Measurements from ENCODE around the gene SPIC. TPM values are rescaled to one million over a fixed set of nuclear protein-coding genes. Genes with fewer than 3 reads are reported as not detected.
"Not testable (repeated sequence)": the region's sequence is repeated elsewhere in the genome, so short reads cannot be mapped to it uniquely, and the experiment has no call there.

SPIC gene
- total RNA-seq (2014; rRNA removed; shearing (Covaris generic); ENCODE audit: low replicate concordance), result not detected in 2 replicates

- H3K4me3 ChIP-seq, result no peak within 1 kb of the TSS
- no peaks in the 10 kb centered on the region for H3K9me3 ChIP-seq
- no peaks in the 10 kb centered on the region for H3K27me3 ChIP-seq
- H3K36me3 ChIP-seq, result no peaks in the 10 kb centered on the region
- DNase-seq, result no peak
These were observed at the start of gene SPIC for GRCh38 chr12:101474711-101475386. SPIC (plus strand) TSS chr12:101475336; CDS start chr12:101476905, 1,569 bp downstream.

GRCh38 chr12:101430456-101430855, 44.7 kb upstream of the SPIC start:
- Histone ChIP-seq H3K9me3 (no peaks in the 10 kb centered on the region), H3K36me3 (no peaks in the 10 kb centered on the region), H3K27me3 (no peaks in the 10 kb centered on the region), H3K4me3 (no peak overlapping the region)
- no peak for DNase-seq

- no peaks in the 10 kb centered on the region for H3K36me3 ChIP-seq
- no peak overlapping the region for H3K4me3 ChIP-seq
- no peak for DNase-seq
- H3K27me3 ChIP-seq, result no peaks in the 10 kb centered on the region
- H3K9me3 ChIP-seq, result no peaks in the 10 kb centered on the region
These were observed 39.0 kb upstream of the SPIC start for GRCh38 chr12:101436136-101436535.

- H3K36me3 ChIP-seq, result no peaks in the 10 kb centered on the region
- H3K9me3 ChIP-seq, result no peaks in the 10 kb centered on the region
- DNase-seq, result no peak
- no peak overlapping the region for H3K4me3 ChIP-seq
- no peaks in the 10 kb centered on the region for H3K27me3 ChIP-seq
These were observed 35.9 kb upstream of the SPIC start for GRCh38 chr12:101439236-101439635.

- Histone ChIP-seq H3K27me3 (no peaks in the 10 kb centered on the region), H3K4me3 (no peak overlapping the region), H3K9me3 (no peaks in the 10 kb centered on the region), H3K36me3 (no peaks in the 10 kb centered on the region)
- DNase-seq, result no peak
These were observed 33.5 kb upstream of the SPIC start for GRCh38 chr12:101441461-101442224.

- H3K27me3 ChIP-seq, result no peaks in the 10 kb centered on the region
- no peaks in the 10 kb centered on the region for H3K36me3 ChIP-seq
- H3K9me3 ChIP-seq, result no peaks in the 10 kb centered on the region
- no peak for DNase-seq
- H3K4me3 ChIP-seq, result no peak overlapping the region
These were observed 19.5 kb upstream of the SPIC start for GRCh38 chr12:101455685-101456084.

- peak; percentile 84 for DNase-seq
These were observed 15.3 kb upstream of the SPIC start for GRCh38 chr12:101459642-101460346.

GRCh38 chr12:101468948-101469347, 6.2 kb upstream of the SPIC start:
- H3K4me3 ChIP-seq, result no peak overlapping the region
- DNase-seq, result no peak
- no peaks in the 10 kb centered on the region for H3K36me3 ChIP-seq
- no peaks in the 10 kb centered on the region for H3K27me3 ChIP-seq
- no peaks in the 10 kb centered on the region for H3K9me3 ChIP-seq

More at GRCh38 chr12:101459642-101460346, 15.3 kb upstream of the SPIC start:
- no peaks in the 10 kb centered on the region for H3K27me3 ChIP-seq
- no peaks in the 10 kb centered on the region for H3K9me3 ChIP-seq
- no peak overlapping the region for H3K4me3 ChIP-seq
- H3K36me3 ChIP-seq, result no peaks in the 10 kb centered on the region

GRCh38 chr12:101470939-101471338, 4.2 kb upstream of the SPIC start:
- no peak for DNase-seq
- Histone ChIP-seq H3K36me3 (no peaks in the 10 kb centered on the region), H3K9me3 (no peaks in the 10 kb centered on the region), H3K4me3 (no peak overlapping the region), H3K27me3 (no peaks in the 10 kb centered on the region)

- not testable (repeated sequence) for H3K4me3 ChIP-seq, DNase-seq, H3K9me3 ChIP-seq, H3K36me3 ChIP-seq, H3K27me3 ChIP-seq
These were observed 3.3 kb upstream of the SPIC start for GRCh38 chr12:101471878-101472277.

- no peaks in the 10 kb centered on the region for H3K9me3 ChIP-seq
- H3K27me3 ChIP-seq, result no peaks in the 10 kb centered on the region
- no peaks in the 10 kb centered on the region for H3K36me3 ChIP-seq
- no peak for DNase-seq
- no peak overlapping the region for H3K4me3 ChIP-seq
These were observed 888 bp upstream of the SPIC start for GRCh38 chr12:101474248-101474647.

- Histone ChIP-seq H3K9me3 (no peaks in the 10 kb centered on the region), H3K36me3 (no peaks in the 10 kb centered on the region), H3K4me3 (no peak overlapping the region), H3K27me3 (no peaks in the 10 kb centered on the region)
- DNase-seq, result no peak
These were observed 692 bp downstream of the SPIC start for GRCh38 chr12:101475751-101476305.

- H3K4me3 ChIP-seq, result no peak overlapping the region
- no peaks in the 10 kb centered on the region for H3K9me3 ChIP-seq
- no peaks in the 10 kb centered on the region for H3K27me3 ChIP-seq
- no peak for DNase-seq
- H3K36me3 ChIP-seq, result no peaks in the 10 kb centered on the region
These were observed 5.7 kb downstream of the SPIC start for GRCh38 chr12:101480849-101481248.

GRCh38 chr12:101485021-101485420, 9.9 kb downstream of the SPIC start:
- Histone ChIP-seq H3K4me3 (no peak overlapping the region), H3K36me3 (no peaks in the 10 kb centered on the region), H3K27me3 (no peaks in the 10 kb centered on the region), H3K9me3 (no peaks in the 10 kb centered on the region)
- DNase-seq, result no peak

GRCh38 chr12:101488469-101488868, 13.3 kb downstream of the SPIC start:
- Histone ChIP-seq H3K4me3 (no peak overlapping the region), H3K27me3 (no peaks in the 10 kb centered on the region), H3K9me3 (no peaks in the 10 kb centered on the region), H3K36me3 (no peaks in the 10 kb centered on the region)
- DNase-seq, result no peak

GRCh38 chr12:101490286-101490920, 15.3 kb downstream of the SPIC start:
- no peak for DNase-seq
- Histone ChIP-seq H3K36me3 (no peaks in the 10 kb centered on the region), H3K4me3 (no peak overlapping the region)

GRCh38 chr12:101491329-101491728, 16.2 kb downstream of the SPIC start:
- Histone ChIP-seq H3K27me3 (no peaks in the 10 kb centered on the region), H3K4me3 (no peak overlapping the region), H3K36me3 (no peaks in the 10 kb centered on the region), H3K9me3 (no peaks in the 10 kb centered on the region)
- no peak for DNase-seq

More at GRCh38 chr12:101490286-101490920, 15.3 kb downstream of the SPIC start:
- Histone ChIP-seq H3K27me3 (no peaks in the 10 kb centered on the region), H3K9me3 (no peaks in the 10 kb centered on the region)
